Endothelial cell of umbilical vein (primary cell): Measurements from ENCODE around the gene ATR. TPM values are rescaled to one million over a fixed set of nuclear protein-coding genes. Genes with fewer than 3 reads are reported as not detected.

ENCODE experiments used
- BruUV-seq: library from RNA; stranded (reverse); fragments of 400-500 nt; replicated peaks from 2 replicates; lab custom pipeline; 2021; lab: Mats Ljungman, UMichigan
- CTCF ChIA-PET: fragments of 300-600, 350-600 bp; sonication (Branson Sonifier 250); formaldehyde crosslinking; loops from one replicate; lab custom pipeline; 2021; ENCODE audit warnings: antibody characterized with exemption, inconsistent platforms; lab: Charles Lee
- POLR2A ChIA-PET: fragments of 300-600, 350-600 bp; sonication (Branson Sonifier 250); formaldehyde crosslinking; loops from one replicate; lab custom pipeline; 2021; ENCODE audit warnings: antibody characterized with exemption, inconsistent platforms; lab: Charles Lee
- DNase-seq: peaks from one replicate; pipeline ENCODE4 v3.0.0-alpha.2; 2011; ENCODE audit warnings: low read depth, low spot score
- FAIRE-seq: peaks from 2 replicates; lab custom pipeline; 2011; peaks lifted over from hg19 to GRCh38; lab: Jason Lieb, UNC
- H2AFZ ChIP-seq: 2 replicates; pipeline ENCODE4 v1.6.0; 2012; ENCODE audit warnings: low read depth, low read length, control low read depth, inconsistent platforms
- H3K27ac ChIP-seq: 2 replicates; pipeline ENCODE4 v1.5.1; 2011; ENCODE audit warnings: low read depth, mild to moderate bottlenecking, control low read depth, low read length, moderate library complexity; ENCODE audit not compliant: insufficient read depth
- H3K27me3 ChIP-seq, 2 experiments: 2 replicates each; pipeline versions ENCODE4 v1.6.0 to v1.6.1; 2011; ENCODE audit warnings: low read length in 2 of 2, mixed read lengths in 1 of 2; ENCODE audit not compliant: control insufficient read depth in 2 of 2, insufficient read depth in 2 of 2
- H3K36me3 ChIP-seq, 2 experiments: 2 replicates in 1 of 2; 3 replicates in 1 of 2; pipeline ENCODE4 v1.5.1; 2011; ENCODE audit warnings: low read length in 2 of 2, mild to moderate bottlenecking in 1 of 2, moderate library complexity in 1 of 2; ENCODE audit not compliant: control insufficient read depth in 2 of 2, insufficient read depth in 2 of 2; ENCODE audit errors: extremely low read depth in 1 of 2
- H3K4me1 ChIP-seq: 3 replicates; pipeline ENCODE4 v1.5.1; 2011; ENCODE audit warnings: mild to moderate bottlenecking, low read length; ENCODE audit not compliant: control insufficient read depth, insufficient read depth; ENCODE audit errors: extremely low read depth
- H3K4me2 ChIP-seq: 2 replicates; pipeline ENCODE4 v1.6.1; 2011; ENCODE audit warnings: low read length, control low read depth, mixed read lengths; ENCODE audit not compliant: insufficient read depth
- H3K4me3 ChIP-seq, 3 experiments: fragments of 200-600 bp in 1 of 3; sonication (generic), shearing (Covaris generic) in 1 of 3; replicated peaks in 1 of 3; 2 replicates each; pipeline ENCODE4 v1.5.1; 2011 to 2016; ENCODE audit warnings: control low read depth in 3 of 3, low read length in 3 of 3, mild to moderate bottlenecking in 2 of 3, inconsistent platforms in 1 of 3, low read depth in 1 of 3, moderate library complexity in 1 of 3; ENCODE audit not compliant: insufficient read depth in 1 of 3
- H3K79me2 ChIP-seq: 2 replicates; pipeline ENCODE4 v1.6.0; 2012; ENCODE audit warnings: low read length, inconsistent platforms; ENCODE audit not compliant: control insufficient read depth, insufficient read depth
- H3K9ac ChIP-seq: replicated peaks from 2 replicates; pipeline ENCODE3; 2011; ENCODE audit warnings: low read length, control low read depth; ENCODE audit not compliant: insufficient read depth; ENCODE audit errors: extremely low read depth
- H3K9me1 ChIP-seq: replicated peaks from 3 replicates; pipeline ENCODE4 v1.6.0; 2011; ENCODE audit warnings: mild to moderate bottlenecking, low read length; ENCODE audit not compliant: control insufficient read depth, insufficient read depth; ENCODE audit errors: extremely low read depth
- H3K9me3 ChIP-seq: replicated peaks from 2 replicates; pipeline ENCODE4 v1.5.1; 2012; ENCODE audit warnings: low read length, inconsistent platforms; ENCODE audit not compliant: control insufficient read depth, insufficient read depth
- H4K20me1 ChIP-seq: replicated peaks from 2 replicates; pipeline ENCODE3; 2011; ENCODE audit warnings: mild to moderate bottlenecking, low read length; ENCODE audit not compliant: control insufficient read depth, insufficient read depth; ENCODE audit errors: extremely low read depth
- EZH2 ChIP-seq: IDR thresholded peaks from 2 replicates; pipeline ENCODE4 v1.6.1; 2012; ENCODE audit warnings: borderline replicate concordance, low read depth, mild to moderate bottlenecking, moderate library complexity, low read length, inconsistent platforms; ENCODE audit not compliant: severe bottlenecking
- FOS ChIP-seq: IDR thresholded peaks from 2 replicates; pipeline ENCODE4 v1.6.1; 2011; ENCODE audit warnings: mild to moderate bottlenecking, low read length, moderate library complexity, borderline replicate concordance; ENCODE audit not compliant: insufficient read depth
- GATA2 ChIP-seq: IDR thresholded peaks from 2 replicates; pipeline ENCODE4 v1.7.0; 2011; ENCODE audit warnings: low read depth, mild to moderate bottlenecking, moderate library complexity, mixed read lengths, low read length; ENCODE audit not compliant: insufficient read length, insufficient read depth
- JUN ChIP-seq: IDR thresholded peaks from 2 replicates; pipeline ENCODE4 v1.6.1; 2011; ENCODE audit warnings: borderline replicate concordance, low read depth; ENCODE audit not compliant: insufficient read length, insufficient read depth
- POLR2A ChIP-seq: IDR thresholded peaks from 2 replicates; pipeline ENCODE4 v1.6.1; 2012; ENCODE audit warnings: low read depth, mild to moderate bottlenecking, control low read depth, low read length
- POLR2AphosphoS5 ChIP-seq: IDR thresholded peaks from 2 replicates; pipeline ENCODE4 v1.6.1; 2012; ENCODE audit warnings: low read depth, mild to moderate bottlenecking, control low read depth, low read length, moderate library complexity; ENCODE audit not compliant: insufficient read depth
- dilution Hi-C: fragments of 300-500 bp; cut with MboI; formaldehyde crosslinking; loops from one replicate; pipeline ENCODE4 v1.15.0; 2019; ENCODE audit warnings: low sequenced_read_pairs; ENCODE audit not compliant: extremely low pct_ligation_motif_present
- intact Hi-C: fragments of 100-400 bp; cut with micrococcal nuclease; formaldehyde crosslinking; loops from one replicate; pipeline ENCODE4 v1.10.0; 2022
- polyA plus RNA-seq, 4 experiments: library from polyadenylated mRNA; depleted of rRNA in 3 of 4; stranded (reverse) in 3 of 4; unstranded in 1 of 4; fragments of >200 nt; gene quantifications; 2 replicates each; pipeline versions ENCODE4 v1.2.1 to v1.2.3, GENCODE V29; 2011 to 2012; ENCODE audit warnings: missing spikeins in 1 of 4
- total RNA-seq: library from RNA; stranded (reverse); gene quantifications from 2 replicates; pipeline ENCODE4 v1.2.3, GENCODE V29; 2021
- TF ChIP-seq, protein P1 (sequence below), 2 donors: IDR thresholded peaks; 1 replicate in 1 of 2; 2 replicates in 1 of 2; pipeline ENCODE4 v1.5.1; 2011; ENCODE audit warnings: low read length in 2 of 2, mild to moderate bottlenecking in 2 of 2, moderate library complexity in 2 of 2, control low read depth in 1 of 2, inconsistent platforms in 1 of 2, low read depth in 1 of 2; ENCODE audit not compliant: insufficient read depth in 1 of 2; ENCODE audit errors: extremely low read depth in 1 of 2

The ATR gene
- total and polyA plus RNA-seq, 2 donors (not counting 3 experiments of a cell fraction or from before 2014, with no cell fraction given), result 6.3 to 23.6 TPM

DNA sequence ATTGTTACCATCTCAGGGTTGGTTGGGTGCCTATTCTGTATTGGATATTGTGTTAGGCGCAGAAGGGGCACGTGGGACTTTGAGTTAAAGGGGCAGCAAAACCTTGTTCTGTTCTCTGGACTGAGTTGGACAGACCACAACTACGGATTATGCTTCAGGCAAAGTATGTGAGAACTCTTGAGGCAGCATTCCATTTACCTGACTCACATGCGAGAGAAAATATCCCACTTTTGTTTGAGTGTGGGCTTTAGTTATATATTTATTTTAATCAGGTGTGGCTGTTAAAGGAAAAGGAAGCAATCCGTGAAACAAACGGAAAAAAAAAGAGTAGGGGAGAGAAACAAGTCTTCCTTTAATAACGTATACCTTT, 17.0 kb upstream of the ATR start:
- DNase-seq (peak; percentile 63), FAIRE-seq (peak; percentile 24)
- intact Hi-C loops (loop anchor here (5.0 kb wide), 1 partner anchor 148 kb away; the partner anchor contains the start of gene XRN1), dilution Hi-C loops (no loop called here)
- H3K9me3 ChIP-seq, result no peaks in the 10 kb centered on the region
- no TSS peak for BruUV-seq
- no peaks in the 10 kb centered on the region for H4K20me1 ChIP-seq
- TF ChIP-seq, protein P1, sequence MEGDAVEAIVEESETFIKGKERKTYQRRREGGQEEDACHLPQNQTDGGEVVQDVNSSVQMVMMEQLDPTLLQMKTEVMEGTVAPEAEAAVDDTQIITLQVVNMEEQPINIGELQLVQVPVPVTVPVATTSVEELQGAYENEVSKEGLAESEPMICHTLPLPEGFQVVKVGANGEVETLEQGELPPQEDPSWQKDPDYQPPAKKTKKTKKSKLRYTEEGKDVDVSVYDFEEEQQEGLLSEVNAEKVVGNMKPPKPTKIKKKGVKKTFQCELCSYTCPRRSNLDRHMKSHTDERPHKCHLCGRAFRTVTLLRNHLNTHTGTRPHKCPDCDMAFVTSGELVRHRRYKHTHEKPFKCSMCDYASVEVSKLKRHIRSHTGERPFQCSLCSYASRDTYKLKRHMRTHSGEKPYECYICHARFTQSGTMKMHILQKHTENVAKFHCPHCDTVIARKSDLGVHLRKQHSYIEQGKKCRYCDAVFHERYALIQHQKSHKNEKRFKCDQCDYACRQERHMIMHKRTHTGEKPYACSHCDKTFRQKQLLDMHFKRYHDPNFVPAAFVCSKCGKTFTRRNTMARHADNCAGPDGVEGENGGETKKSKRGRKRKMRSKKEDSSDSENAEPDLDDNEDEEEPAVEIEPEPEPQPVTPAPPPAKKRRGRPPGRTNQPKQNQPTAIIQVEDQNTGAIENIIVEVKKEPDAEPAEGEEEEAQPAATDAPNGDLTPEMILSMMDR (IDR thresholded peaks at IDR 0.05; ENCODE audit: extremely low read depth in 1 of 2, insufficient read depth in 1 of 2, low read depth in 1 of 2, low read length in 2 of 2), result no peak
- no peak for TF ChIP-seq POLR2A
- TF ChIP-seq GATA2, result no peak
- peak; percentile 22 for TF ChIP-seq FOS
- TF ChIP-seq POLR2AphosphoS5, result no peak
- no peak for TF ChIP-seq JUN
- TF ChIP-seq EZH2, result no peak
- peak overlapping the region; percentile 88 for H2AFZ ChIP-seq
- ChIA-PET CTCF (no interaction called here), POLR2A (no interaction called here)
- peak overlapping the region; percentile 79 for H3K4me2 ChIP-seq
- peak overlapping the region; percentile 50 for H3K9ac ChIP-seq
- no peaks in the 10 kb centered on the region for H3K36me3 ChIP-seq
- peak overlapping the region; percentile 2 for H3K27ac ChIP-seq
- peaks cover 11% of the 10 kb centered on the region for H3K4me1 ChIP-seq
- H3K27me3 ChIP-seq, result no peaks in the 10 kb centered on the region
- H3K4me3 ChIP-seq, result peak overlapping the region; percentile 11 to 72 (median 69)
- H3K79me2 ChIP-seq, result no peaks in the 10 kb centered on the region
- H3K9me1 ChIP-seq, result no peaks in the 10 kb centered on the region
